RWPE2 (cell line): Measurements from ENCODE around the gene SLC13A1.

Experiments used
- ATAC-seq: fragments of 200-7000 bp; cut with Tn5 transposase; 3 replicates; pipeline ENCODE4 v1.9.1; 2021; ENCODE audit warnings: low read depth
- DNase-seq: peaks from one replicate; pipeline ENCODE4 v3.0.0-alpha.2; 2020; ENCODE audit warnings: low spot score
- H3K27ac ChIP-seq: fragments of 450-650 bp; 2 replicates; pipeline ENCODE4 v1.5.1; 2017; ENCODE audit warnings: mild to moderate bottlenecking; ENCODE audit not compliant: poor library complexity, severe bottlenecking
- H3K27me3 ChIP-seq: fragments of 250-450 bp; sonication (Bioruptor Pico); 2 replicates; pipeline ENCODE4 v1.5.1; 2021; ENCODE audit warnings: mild to moderate bottlenecking, moderate library complexity; ENCODE audit not compliant: insufficient read depth, poor library complexity, severe bottlenecking
- H3K36me3 ChIP-seq: fragments of 250-450 bp; sonication (Bioruptor Pico); 2 replicates; pipeline ENCODE4 v1.5.1; 2020; ENCODE audit warnings: low read depth, mild to moderate bottlenecking, moderate library complexity
- H3K4me1 ChIP-seq: fragments of 250-450 bp; sonication (Bioruptor Pico); 2 replicates; pipeline ENCODE4 v1.5.1; 2021; ENCODE audit warnings: mild to moderate bottlenecking, moderate library complexity; ENCODE audit not compliant: insufficient read depth, poor library complexity, severe bottlenecking
- H3K4me3 ChIP-seq: fragments of 250-450 bp; sonication (Bioruptor Pico); 2 replicates; pipeline ENCODE4 v1.5.1; 2021; ENCODE audit warnings: mild to moderate bottlenecking, moderate library complexity; ENCODE audit not compliant: severe bottlenecking
- H3K9me3 ChIP-seq: fragments of 250-450 bp; sonication (Bioruptor Pico); 2 replicates; pipeline ENCODE4 v1.5.1; 2021; ENCODE audit warnings: mild to moderate bottlenecking, moderate library complexity; ENCODE audit not compliant: severe bottlenecking
- TF ChIP-seq, protein P1 (sequence below): fragments of 450-650 bp; IDR thresholded peaks from one replicate; pipeline ENCODE4 v1.5.1; 2017; ENCODE audit warnings: mild to moderate bottlenecking, moderate library complexity; ENCODE audit not compliant: poor library complexity, severe bottlenecking

SLC13A1 gene

DNA sequence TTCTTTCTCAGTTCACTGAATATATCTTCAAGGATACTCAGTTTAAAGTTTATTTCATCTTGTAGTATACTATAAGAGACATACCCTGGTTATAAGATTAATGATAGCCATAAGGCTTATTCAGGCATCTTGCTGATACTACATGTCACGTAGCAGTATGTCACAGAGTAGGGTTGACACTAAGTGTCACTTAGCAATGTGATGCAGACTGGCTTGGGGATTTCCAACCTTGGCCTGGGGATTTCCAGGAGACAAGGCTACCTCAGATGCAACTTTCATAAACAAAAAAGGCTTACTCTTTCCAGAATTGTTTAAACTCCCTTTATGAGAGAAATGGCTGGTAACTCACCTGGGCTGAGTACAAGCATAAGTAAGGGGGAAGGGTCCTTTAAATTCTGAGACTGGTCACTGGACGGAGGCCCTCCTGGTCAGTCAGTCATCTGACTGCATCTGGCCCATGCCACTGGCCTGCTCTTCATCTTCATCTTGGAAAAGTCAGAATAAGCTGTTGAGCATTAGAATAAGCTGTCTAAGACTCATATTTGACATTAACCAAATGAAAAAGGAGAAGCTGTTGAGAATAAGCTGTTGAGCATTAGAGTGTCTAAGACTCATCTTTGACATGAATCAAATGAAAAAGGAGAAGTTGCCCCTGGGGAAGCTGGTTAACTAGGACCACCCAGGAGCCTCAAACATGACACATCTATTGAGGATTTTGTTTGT is 9.5 kb downstream of the SLC13A1 start:
- Histone ChIP-seq H3K27me3 (no peaks in the 10 kb centered on the region), H3K4me1 (no peaks in the 10 kb centered on the region), H3K36me3 (no peaks in the 10 kb centered on the region), H3K4me3 (no peak overlapping the region), H3K9me3 (no peaks in the 10 kb centered on the region), H3K27ac (no peak overlapping the region)
- DNase-seq = no peak
- TF ChIP-seq, protein P1, sequence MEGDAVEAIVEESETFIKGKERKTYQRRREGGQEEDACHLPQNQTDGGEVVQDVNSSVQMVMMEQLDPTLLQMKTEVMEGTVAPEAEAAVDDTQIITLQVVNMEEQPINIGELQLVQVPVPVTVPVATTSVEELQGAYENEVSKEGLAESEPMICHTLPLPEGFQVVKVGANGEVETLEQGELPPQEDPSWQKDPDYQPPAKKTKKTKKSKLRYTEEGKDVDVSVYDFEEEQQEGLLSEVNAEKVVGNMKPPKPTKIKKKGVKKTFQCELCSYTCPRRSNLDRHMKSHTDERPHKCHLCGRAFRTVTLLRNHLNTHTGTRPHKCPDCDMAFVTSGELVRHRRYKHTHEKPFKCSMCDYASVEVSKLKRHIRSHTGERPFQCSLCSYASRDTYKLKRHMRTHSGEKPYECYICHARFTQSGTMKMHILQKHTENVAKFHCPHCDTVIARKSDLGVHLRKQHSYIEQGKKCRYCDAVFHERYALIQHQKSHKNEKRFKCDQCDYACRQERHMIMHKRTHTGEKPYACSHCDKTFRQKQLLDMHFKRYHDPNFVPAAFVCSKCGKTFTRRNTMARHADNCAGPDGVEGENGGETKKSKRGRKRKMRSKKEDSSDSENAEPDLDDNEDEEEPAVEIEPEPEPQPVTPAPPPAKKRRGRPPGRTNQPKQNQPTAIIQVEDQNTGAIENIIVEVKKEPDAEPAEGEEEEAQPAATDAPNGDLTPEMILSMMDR = no peak
- ATAC-seq = no peak

DNA sequence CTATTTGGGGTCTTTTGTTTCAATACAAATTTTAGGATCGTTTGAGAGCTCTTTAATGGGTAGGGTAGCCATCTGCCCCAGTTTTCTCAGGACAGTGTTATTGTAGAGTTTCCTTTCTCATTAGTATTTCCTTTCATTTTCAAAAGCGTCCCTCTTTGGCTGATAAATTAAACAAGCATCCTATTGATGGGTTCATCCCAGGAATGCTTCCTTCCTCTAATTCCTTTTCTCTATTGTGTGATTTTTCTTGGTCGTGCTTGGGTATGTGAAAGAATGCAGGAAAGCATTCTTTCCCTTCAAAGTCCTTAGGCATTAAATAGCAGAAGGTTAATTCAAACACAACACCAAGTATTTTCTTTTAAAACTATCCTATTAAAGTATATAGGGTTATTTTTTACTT is 14.0 kb downstream of the SLC13A1 start:
- no peaks in the 10 kb centered on the region for H3K9me3 ChIP-seq
- TF ChIP-seq, protein P1 = no peak
- H3K36me3 ChIP-seq = no peaks in the 10 kb centered on the region
- H3K27ac ChIP-seq = no peak overlapping the region
- H3K4me3 ChIP-seq = no peak overlapping the region
- H3K27me3 ChIP-seq = no peaks in the 10 kb centered on the region
- DNase-seq = no peak
- no peaks in the 10 kb centered on the region for H3K4me1 ChIP-seq
- no peak for ATAC-seq

DNA sequence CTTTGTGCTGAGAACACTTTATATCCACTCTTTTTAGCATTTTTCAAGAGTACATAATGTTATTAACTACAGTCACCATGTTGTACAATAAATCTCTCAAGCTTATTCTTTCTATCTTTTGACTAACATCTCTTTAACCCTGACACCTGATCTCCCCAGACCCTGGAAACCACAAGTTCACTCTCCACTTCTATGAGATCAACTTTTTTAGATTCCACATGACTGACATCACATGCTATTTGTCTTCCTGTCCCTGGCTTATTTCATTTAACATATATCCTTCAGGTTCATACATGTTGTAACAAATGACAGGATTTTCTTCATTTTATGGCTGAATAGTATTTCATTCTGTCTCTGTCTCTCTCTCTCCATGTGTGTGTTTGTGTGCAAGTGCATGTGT is 15.5 kb downstream of the SLC13A1 start:
- Histone ChIP-seq H3K4me1 (no peaks in the 10 kb centered on the region), H3K9me3 (no peaks in the 10 kb centered on the region), H3K4me3 (no peak overlapping the region), H3K36me3 (no peaks in the 10 kb centered on the region), H3K27me3 (no peaks in the 10 kb centered on the region), H3K27ac (no peak overlapping the region)
- TF ChIP-seq, protein P1 = no peak
- DNase-seq = no peak
- no peak for ATAC-seq

DNA sequence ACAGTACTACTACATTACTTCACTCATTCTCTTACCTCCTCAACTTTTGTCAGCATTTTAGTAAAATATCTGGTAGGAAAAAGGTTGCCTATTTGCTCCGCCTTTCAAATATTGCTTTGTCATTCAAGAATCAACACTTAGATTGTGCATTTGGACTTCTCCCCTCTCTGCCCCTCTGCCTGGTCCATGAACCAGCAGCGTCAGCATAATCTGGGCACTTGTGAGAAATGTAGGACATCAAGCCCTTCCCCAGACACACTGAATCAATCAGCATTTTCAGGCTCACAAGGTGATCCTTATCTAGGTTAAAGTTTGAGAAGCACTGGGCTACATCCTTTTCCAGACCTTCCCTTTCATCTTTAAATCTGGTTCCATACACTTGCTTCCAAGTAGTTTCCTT is 16.3 kb downstream of the SLC13A1 start:
- DNase-seq (no peak), ATAC-seq (no peak)
- Histone ChIP-seq H3K27me3 (no peaks in the 10 kb centered on the region), H3K36me3 (no peaks in the 10 kb centered on the region), H3K4me1 (no peaks in the 10 kb centered on the region), H3K27ac (no peak overlapping the region), H3K9me3 (no peaks in the 10 kb centered on the region), H3K4me3 (no peak overlapping the region)
- TF ChIP-seq, protein P1 = no peak

DNA sequence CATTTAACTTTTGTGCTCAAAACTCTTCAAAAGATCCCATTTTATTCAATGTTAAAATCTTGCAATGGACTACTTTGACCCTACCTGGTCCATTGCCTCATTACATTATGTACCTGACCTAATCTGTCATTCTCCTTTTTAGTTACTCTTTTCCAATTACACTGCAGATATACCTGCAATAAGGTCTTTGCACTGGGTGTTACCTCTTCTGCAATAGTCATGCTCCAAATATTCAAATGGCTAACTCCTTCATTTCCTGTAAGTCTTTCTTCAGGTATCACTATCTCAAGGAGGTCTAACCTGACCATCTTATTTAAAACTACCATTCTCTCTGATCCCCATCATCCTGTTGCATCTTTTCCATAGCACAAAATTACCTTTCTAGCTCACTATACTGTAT is 22.3 kb downstream of the SLC13A1 start:
- Histone ChIP-seq H3K27ac (no peak overlapping the region), H3K9me3 (no peaks in the 10 kb centered on the region), H3K4me3 (no peak overlapping the region), H3K27me3 (no peaks in the 10 kb centered on the region), H3K4me1 (no peaks in the 10 kb centered on the region), H3K36me3 (no peaks in the 10 kb centered on the region)
- ATAC-seq = no peak; the same call in 2 of the 3 replicates
- DNase-seq = no peak
- TF ChIP-seq, protein P1 = no peak
